Measurements from ENCODE around the gene C22orf23. TPM values are rescaled to one million over a fixed set of nuclear protein-coding genes. Genes with fewer than 3 reads are reported as not detected.

C22orf23 gene
- total and polyA plus RNA-seq, 2 donors (not counting 1 experiment from before 2014, with no cell fraction given), result not detected

- no peak overlapping the region for H3K27ac Mint-ChIP-seq
- POLR2A ChIA-PET, result interaction anchor here (0.6 kb wide), 1 partner anchor 562 kb away, joined by 3 read pairs; no protein-coding TSS in a partner anchor
- DNase-seq (no peak), ATAC-seq (ENCODE audit: low read depth) (no peak)
- Histone ChIP-seq H3K9ac (ENCODE audit: low read length) (no peak overlapping the region), H3K4me1 (ENCODE audit: control insufficient read depth in 2 of 2, insufficient read depth in 2 of 2, low read length in 2 of 2) (peaks cover 10 to 16% of the 10 kb centered on the region in 2 donors), H3K9me3 (ENCODE audit: control extremely low read depth in 1 of 3, control insufficient read depth in 2 of 3, insufficient read depth in 1 of 3, low read length in 2 of 3) (no peaks in the 10 kb centered on the region), H3K27me3 (replicated peaks in 1 of 4; ENCODE audit: control extremely low read depth in 1 of 4, control insufficient read depth in 3 of 4, insufficient read depth in 4 of 4, low read length in 3 of 4) (no peaks in the 10 kb centered on the region), H2AFZ (ENCODE audit: insufficient read depth, low read depth, low read length, poor library complexity, severe bottlenecking) (no peak overlapping the region), H4K20me1 (ENCODE audit: control insufficient read depth, insufficient read depth, low read length, poor library complexity, severe bottlenecking) (peaks cover 7% of the 10 kb centered on the region), H3K36me3 (replicated peaks in 1 of 2; ENCODE audit: control extremely low read depth in 1 of 2, control insufficient read depth in 1 of 2, extremely low read depth in 1 of 2, insufficient read depth in 2 of 2, low read length in 1 of 2) (peaks cover 0 to 8% of the 10 kb centered on the region in 2 experiments), H3K27ac (ENCODE audit: low read length in 2 of 2) (no peak overlapping the region), H3K79me2 (ENCODE audit: control insufficient read depth, insufficient read depth, low read length) (peaks cover 3% of the 10 kb centered on the region), H3K4me2 (replicated peaks; ENCODE audit: low read depth, low read length, poor library complexity, severe bottlenecking) (no peak overlapping the region), H3K4me3 (ENCODE audit: control extremely low read depth in 1 of 5, extremely low read depth in 1 of 5, insufficient read depth in 1 of 5, low read depth in 2 of 5, low read length in 4 of 5) (no peak overlapping the region)
- 98% methylated on average over 5 of the region's 7 CpGs for WGBS (ENCODE audit: insufficient coverage)
- no peak overlapping the region for H3K4me3 Mint-ChIP-seq
- no peaks in the 10 kb centered on the region for H3K27me3 Mint-ChIP-seq
- TF ChIP-seq CTCF (IDR thresholded peaks at IDR 0.05) (no peak), EZH2 (IDR thresholded peaks at IDR 0.05; ENCODE audit: borderline replicate concordance, insufficient read depth, low read depth, low read length, poor library complexity, severe bottlenecking) (no peak)
- no peaks in the 10 kb centered on the region for H3K9me3 Mint-ChIP-seq (ENCODE audit: insufficient read depth)
- intact Hi-C loops (cut with micrococcal nuclease), result no loop called here
- CTCF ChIA-PET, result no interaction called here
- peaks cover 27% of the 10 kb centered on the region for H3K4me1 Mint-ChIP-seq
Measured at GRCh38 chr22:37909766-37910165, 43.6 kb downstream of the C22orf23 start.

GRCh38 chr22:37907036-37907954 is 46.1 kb downstream of the C22orf23 start:
- Histone ChIP-seq H3K4me1 (ENCODE audit: control insufficient read depth in 2 of 2, insufficient read depth in 2 of 2, low read length in 2 of 2) (peaks cover 10 to 16% of the 10 kb centered on the region in 2 donors), H4K20me1 (ENCODE audit: control insufficient read depth, insufficient read depth, low read length, poor library complexity, severe bottlenecking) (peaks cover 7% of the 10 kb centered on the region), H3K27ac (ENCODE audit: low read length in 2 of 2) (peak overlapping the region in 1 of 2 donors; percentile 73), H3K27me3 (replicated peaks in 1 of 4; ENCODE audit: control extremely low read depth in 1 of 4, control insufficient read depth in 3 of 4, insufficient read depth in 4 of 4, low read length in 3 of 4) (no peaks in the 10 kb centered on the region), H3K9ac (ENCODE audit: low read length) (peak overlapping the region; percentile 71), H3K4me2 (replicated peaks; ENCODE audit: low read depth, low read length, poor library complexity, severe bottlenecking) (peak overlapping the region; percentile 94), H3K79me2 (ENCODE audit: control insufficient read depth, insufficient read depth, low read length) (peaks cover 3% of the 10 kb centered on the region), H3K36me3 (replicated peaks in 1 of 2; ENCODE audit: control extremely low read depth in 1 of 2, control insufficient read depth in 1 of 2, extremely low read depth in 1 of 2, insufficient read depth in 2 of 2, low read length in 1 of 2) (peaks cover 0 to 5% of the 10 kb centered on the region in 2 experiments), H3K4me3 (ENCODE audit: control extremely low read depth in 1 of 5, extremely low read depth in 1 of 5, insufficient read depth in 1 of 5, low read depth in 2 of 5, low read length in 4 of 5) (peak overlapping the region in 4 of 5 experiments; percentile 36 to 86 (median 58)), H3K9me3 (ENCODE audit: control extremely low read depth in 1 of 3, control insufficient read depth in 2 of 3, insufficient read depth in 1 of 3, low read length in 2 of 3) (no peaks in the 10 kb centered on the region), H2AFZ (ENCODE audit: insufficient read depth, low read depth, low read length, poor library complexity, severe bottlenecking) (peak overlapping the region; percentile 83)
- peak overlapping the region; percentile 86 for H3K27ac Mint-ChIP-seq
- TF ChIP-seq EZH2 (IDR thresholded peaks at IDR 0.05; ENCODE audit: borderline replicate concordance, insufficient read depth, low read depth, low read length, poor library complexity, severe bottlenecking) (no peak), CTCF (IDR thresholded peaks at IDR 0.05) (no peak)
- H3K4me3 Mint-ChIP-seq, result peak overlapping the region; percentile 86
- 67% methylated on average over 17 of the region's 19 CpGs for WGBS (ENCODE audit: insufficient coverage)
- DNase-seq (no peak), ATAC-seq (ENCODE audit: low read depth) (no peak)
- no peaks in the 10 kb centered on the region for H3K27me3 Mint-ChIP-seq
- intact Hi-C loops (cut with micrococcal nuclease), result no loop called here
- CTCF ChIA-PET, result interaction anchor here (0.9 to 2.7 kb wide), 4 partner anchors 25 to 44 kb away, joined by 3 to 28 read pairs (median 6); no protein-coding TSS in a partner anchor
- H3K9me3 Mint-ChIP-seq (ENCODE audit: insufficient read depth), result no peaks in the 10 kb centered on the region
- POLR2A ChIA-PET, result interaction anchor here (1.7 kb wide), 1 partner anchor 299 kb away, joined by 5 read pairs; the partner anchor contains the start of gene GGA1
- H3K4me1 Mint-ChIP-seq, result peaks cover 28% of the 10 kb centered on the region

Data from B cell (primary cell).